ENCODE results near the gene ZNF496.

DNA sequence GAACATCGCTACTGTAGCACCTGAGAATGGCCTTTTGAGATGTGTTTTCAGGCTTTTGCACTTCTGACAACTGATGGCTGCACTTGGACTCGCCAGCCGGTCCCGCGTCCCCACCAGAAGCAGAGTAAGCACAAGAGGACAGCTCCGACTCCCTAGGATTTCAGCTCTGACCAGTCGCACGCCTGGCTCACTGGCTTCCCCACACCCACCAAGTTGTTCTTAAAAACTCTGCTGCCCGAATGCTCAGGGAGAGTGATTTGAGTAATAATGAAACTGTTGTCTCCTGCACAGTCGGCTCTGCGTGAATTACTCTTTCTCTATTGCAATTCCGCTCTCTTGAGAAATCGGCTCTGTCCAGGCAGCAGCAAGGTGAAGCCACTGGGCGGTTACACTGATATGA is 44.1 kb upstream of the ZNF496 start:
- TF ChIP-seq, protein P1, sequence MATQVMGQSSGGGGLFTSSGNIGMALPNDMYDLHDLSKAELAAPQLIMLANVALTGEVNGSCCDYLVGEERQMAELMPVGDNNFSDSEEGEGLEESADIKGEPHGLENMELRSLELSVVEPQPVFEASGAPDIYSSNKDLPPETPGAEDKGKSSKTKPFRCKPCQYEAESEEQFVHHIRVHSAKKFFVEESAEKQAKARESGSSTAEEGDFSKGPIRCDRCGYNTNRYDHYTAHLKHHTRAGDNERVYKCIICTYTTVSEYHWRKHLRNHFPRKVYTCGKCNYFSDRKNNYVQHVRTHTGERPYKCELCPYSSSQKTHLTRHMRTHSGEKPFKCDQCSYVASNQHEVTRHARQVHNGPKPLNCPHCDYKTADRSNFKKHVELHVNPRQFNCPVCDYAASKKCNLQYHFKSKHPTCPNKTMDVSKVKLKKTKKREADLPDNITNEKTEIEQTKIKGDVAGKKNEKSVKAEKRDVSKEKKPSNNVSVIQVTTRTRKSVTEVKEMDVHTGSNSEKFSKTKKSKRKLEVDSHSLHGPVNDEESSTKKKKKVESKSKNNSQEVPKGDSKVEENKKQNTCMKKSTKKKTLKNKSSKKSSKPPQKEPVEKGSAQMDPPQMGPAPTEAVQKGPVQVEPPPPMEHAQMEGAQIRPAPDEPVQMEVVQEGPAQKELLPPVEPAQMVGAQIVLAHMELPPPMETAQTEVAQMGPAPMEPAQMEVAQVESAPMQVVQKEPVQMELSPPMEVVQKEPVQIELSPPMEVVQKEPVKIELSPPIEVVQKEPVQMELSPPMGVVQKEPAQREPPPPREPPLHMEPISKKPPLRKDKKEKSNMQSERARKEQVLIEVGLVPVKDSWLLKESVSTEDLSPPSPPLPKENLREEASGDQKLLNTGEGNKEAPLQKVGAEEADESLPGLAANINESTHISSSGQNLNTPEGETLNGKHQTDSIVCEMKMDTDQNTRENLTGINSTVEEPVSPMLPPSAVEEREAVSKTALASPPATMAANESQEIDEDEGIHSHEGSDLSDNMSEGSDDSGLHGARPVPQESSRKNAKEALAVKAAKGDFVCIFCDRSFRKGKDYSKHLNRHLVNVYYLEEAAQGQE (IDR thresholded peaks at IDR 0.05; ENCODE audit: insufficient read depth in 1 of 2, low read depth in 2 of 2, low read length in 1 of 2) = no peak
- TF ChIP-seq, protein P2, sequence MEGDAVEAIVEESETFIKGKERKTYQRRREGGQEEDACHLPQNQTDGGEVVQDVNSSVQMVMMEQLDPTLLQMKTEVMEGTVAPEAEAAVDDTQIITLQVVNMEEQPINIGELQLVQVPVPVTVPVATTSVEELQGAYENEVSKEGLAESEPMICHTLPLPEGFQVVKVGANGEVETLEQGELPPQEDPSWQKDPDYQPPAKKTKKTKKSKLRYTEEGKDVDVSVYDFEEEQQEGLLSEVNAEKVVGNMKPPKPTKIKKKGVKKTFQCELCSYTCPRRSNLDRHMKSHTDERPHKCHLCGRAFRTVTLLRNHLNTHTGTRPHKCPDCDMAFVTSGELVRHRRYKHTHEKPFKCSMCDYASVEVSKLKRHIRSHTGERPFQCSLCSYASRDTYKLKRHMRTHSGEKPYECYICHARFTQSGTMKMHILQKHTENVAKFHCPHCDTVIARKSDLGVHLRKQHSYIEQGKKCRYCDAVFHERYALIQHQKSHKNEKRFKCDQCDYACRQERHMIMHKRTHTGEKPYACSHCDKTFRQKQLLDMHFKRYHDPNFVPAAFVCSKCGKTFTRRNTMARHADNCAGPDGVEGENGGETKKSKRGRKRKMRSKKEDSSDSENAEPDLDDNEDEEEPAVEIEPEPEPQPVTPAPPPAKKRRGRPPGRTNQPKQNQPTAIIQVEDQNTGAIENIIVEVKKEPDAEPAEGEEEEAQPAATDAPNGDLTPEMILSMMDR (IDR thresholded peaks at IDR 0.05) = no peak
- TF ChIP-seq TCF7L2 (IDR thresholded peaks at IDR 0.05; ENCODE audit: low read depth, low read length) (no peak), POLR2AphosphoS5 (IDR thresholded peaks at IDR 0.05; ENCODE audit: low read depth, low read length) (no peak), SIN3A (IDR thresholded peaks at IDR 0.05; ENCODE audit: borderline replicate concordance, insufficient read depth, low read depth, low read length) (no peak)
